ENCODE measurements around the gene RAET1G.

GRCh38 chr6:149960488-149960887 is 37.6 kb upstream of the RAET1G start:
- TF ChIP-seq ZNF274 (IDR thresholded peaks at IDR 0.05; ENCODE audit: low read depth, low read length) (no peak), YY1 (IDR thresholded peaks at IDR 0.05; ENCODE audit: insufficient read depth, insufficient read length) (no peak)
